Subcutaneous adipose tissue (tissue), 4 donors: ENCODE results near the gene DNAH10. TPM values are rescaled to one million over a fixed set of nuclear protein-coding genes. Genes with fewer than 3 reads are reported as not detected.

Experiments used
- CTCF ChIP-seq: fragments of 450-650 bp; IDR thresholded peaks from one replicate; pipeline ENCODE4 v1.5.1; 2016; ENCODE audit warnings: low read depth, mild to moderate bottlenecking, control low read depth, antibody characterized with exemption, moderate library complexity
- total RNA-seq, 4 donors: library from RNA; depleted of rRNA; stranded (reverse); fragments of >200 nt; gene quantifications; one replicate each; pipeline ENCODE4 v1.1.0, GENCODE V29; 2016

Gene DNAH10
- total RNA-seq, 4 donors from 2014 or later = under 0.01 to 0.19 (median 0.08) TPM

- TF ChIP-seq CTCF = no peak
Observed at GRCh38 chr12:123807670-123808069, 45.6 kb downstream of the DNAH10 start.

GRCh38 chr12:123808167-123808566 is 46.1 kb downstream of the DNAH10 start:
- no peak for TF ChIP-seq CTCF

- TF ChIP-seq CTCF = no peak
Observed at GRCh38 chr12:123813349-123813748, 51.2 kb downstream of the DNAH10 start.

- no peak for TF ChIP-seq CTCF
Observed at GRCh38 chr12:123815968-123816367, 53.9 kb downstream of the DNAH10 start.

- no peak for TF ChIP-seq CTCF
Observed at GRCh38 chr12:123816896-123817537, 54.9 kb downstream of the DNAH10 start.

GRCh38 chr12:123822804-123823203 is 60.7 kb downstream of the DNAH10 start:
- TF ChIP-seq CTCF = no peak

- no peak for TF ChIP-seq CTCF
Observed at GRCh38 chr12:123828120-123828519, 66.0 kb downstream of the DNAH10 start.
